Stimulated activated CD8-positive, alpha-beta memory T cell treated with anti-CD3 and anti-CD28 coated beads, Interleukin-12 subunit alpha, Interleukin-12 subunit beta, amount 100 ng/mL, for 24 hours (primary cell): ENCODE data around the gene PRKCB.

ENCODE experiments used
- DNase-seq: peaks from one replicate; pipeline ENCODE4 v3.0.0-alpha.2; 2020; ENCODE audit errors: extremely low read depth

The PRKCB gene

DNA sequence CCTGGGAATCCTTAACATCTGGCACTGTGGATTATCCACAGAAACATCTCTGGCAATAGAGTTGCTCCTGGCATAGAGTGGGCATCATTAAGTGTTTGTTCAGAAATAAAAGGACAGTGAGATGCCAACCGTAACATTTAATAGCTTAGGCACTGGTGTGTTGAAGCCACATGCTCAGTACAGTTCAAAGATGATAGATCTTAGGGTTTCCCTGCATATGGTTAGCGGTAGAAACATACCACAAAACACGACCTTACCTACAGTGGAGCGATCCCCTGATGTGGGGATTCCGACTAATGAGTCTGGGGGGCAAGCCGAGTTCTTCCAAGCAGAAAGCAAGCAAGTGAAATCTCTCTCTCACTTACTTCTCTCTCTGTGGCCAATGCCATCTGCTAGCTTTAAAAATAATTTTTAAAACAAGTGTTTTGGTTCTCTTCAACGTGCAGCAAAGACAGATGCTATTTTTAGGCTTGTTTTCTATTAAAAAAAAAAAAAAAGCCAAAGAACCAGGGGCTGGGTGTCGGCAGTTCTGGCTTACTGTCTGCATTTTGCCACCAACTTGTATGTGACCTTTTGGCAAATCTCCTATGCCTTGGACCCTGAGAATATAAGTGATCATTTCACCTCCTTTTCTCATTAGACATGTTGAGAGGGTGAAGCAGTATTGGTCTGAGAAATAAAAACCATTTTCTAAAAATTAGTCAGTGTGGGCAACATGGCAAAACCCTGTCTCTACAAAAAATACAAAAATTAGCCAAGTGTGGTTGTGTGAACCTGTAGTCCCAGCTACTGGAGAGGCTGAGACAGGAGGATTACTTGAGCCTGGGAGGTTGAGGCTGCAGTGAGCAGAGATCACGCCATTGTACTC is 331.1 kb downstream of the PRKCB start:
- DNase-seq, result no peak

DNA sequence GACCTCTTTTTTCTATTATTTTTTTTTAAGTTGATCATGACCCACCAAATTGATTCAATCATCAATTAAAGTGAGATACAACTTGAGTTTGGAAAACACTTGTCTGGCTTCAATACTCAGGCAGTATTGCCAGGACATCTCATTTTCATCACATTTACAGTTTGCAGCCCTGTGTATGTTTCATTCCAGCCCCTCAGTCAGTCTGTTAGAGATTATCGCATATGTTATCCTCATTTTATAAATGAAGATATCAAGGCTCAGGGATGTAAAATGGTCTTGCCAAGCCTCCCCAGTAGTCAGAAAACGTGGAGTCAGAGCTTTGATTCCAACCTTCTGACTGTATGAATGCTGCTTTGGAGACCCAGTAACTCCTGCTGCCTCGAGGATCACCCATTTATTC is 333.1 kb downstream of the PRKCB start:
- DNase-seq, result no peak

DNA sequence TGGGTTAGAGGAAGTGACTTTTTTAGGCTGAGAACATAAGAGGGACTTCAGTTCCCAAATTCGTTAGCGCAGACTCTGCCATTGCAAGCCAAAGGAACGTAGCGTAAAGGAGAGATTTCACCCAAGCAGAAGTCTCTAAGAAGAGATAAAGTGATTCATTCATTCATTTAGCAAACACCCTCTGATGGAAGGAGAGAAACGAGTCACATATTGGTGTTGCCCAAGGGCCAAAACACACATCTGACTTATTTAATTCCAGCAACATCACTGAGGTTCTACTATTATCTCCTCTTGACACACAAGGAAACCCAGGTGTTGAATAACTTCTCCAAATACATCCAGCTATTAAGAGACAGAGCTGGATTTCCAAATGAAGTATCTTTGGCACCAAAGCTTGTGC is 334.6 kb downstream of the PRKCB start:
- no peak for DNase-seq

DNA sequence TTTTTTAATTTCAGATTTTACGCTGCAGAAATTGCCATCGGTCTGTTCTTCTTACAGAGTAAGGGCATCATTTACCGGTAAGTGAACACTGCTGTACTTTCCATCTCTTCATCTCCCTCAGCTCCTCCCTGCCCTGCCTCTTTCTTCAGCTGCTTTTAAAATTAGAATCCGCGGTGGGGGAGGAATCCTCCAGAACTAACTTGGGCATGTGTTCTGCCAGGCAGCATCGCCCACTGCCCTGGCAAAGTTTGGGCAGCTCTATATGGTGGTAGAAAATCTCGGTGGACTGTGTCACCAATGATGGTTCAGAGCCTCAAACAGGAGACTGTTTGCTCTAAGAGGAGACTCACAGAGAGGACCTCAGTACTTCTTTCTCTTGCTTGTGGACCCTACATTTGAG is 338.7 kb downstream of the PRKCB start:
- DNase-seq, result no peak

DNA sequence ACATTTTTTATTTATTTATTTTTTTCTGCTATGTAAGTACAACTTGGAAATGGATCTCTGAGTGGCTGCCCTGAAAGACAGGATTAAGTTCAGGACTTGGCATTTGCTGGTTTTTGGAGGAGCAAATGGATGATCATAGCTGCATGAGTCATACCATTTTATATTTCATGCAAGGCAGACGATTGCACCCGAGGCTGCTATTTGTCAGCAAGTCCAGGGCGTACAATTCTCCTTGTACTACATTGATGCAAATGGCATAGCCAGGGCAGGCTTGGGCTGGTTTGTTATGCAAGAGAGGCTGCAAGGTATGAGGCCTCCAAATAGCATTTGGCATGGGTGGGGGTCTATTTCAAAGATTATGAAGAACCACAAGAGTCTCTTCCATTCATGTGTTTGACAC is 339.2 kb downstream of the PRKCB start:
- no peak for DNase-seq

DNA sequence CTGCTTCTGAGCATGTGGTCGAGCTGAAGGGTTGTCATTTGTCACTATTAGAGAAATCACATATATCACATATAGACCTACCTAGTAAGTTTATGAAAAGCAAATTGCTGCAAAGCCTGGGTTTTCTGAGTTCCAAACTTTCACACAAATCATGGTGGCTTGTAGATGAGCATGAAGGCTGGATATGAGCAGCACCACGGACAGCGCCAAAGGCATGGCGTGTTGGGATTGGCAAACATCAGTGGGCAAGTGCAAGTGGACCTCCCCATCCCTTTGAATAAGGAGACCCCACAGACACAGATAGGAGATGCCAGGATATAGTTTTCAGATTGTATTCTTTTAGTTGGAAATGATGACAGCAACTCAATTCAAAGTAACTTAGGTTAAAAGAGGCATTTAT is 342.7 kb downstream of the PRKCB start:
- DNase-seq, result no peak

DNA sequence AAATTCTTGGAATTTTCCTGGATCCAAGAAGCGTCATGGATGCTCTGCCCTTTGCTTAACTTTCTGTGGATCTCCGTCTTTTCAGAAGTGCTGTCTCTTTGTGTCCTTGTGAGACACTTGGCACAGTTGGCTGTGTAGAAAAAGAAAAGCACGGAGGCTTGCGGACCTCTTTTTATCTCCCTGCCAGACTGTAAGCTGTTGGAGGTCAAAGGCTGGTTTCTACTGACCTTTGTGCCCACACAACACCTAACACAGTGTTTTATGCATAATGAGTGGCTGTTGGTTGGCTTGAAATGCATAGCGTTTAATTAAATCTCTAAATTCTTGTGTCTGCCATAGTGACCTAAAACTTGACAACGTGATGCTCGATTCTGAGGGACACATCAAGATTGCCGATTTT is 344.7 kb downstream of the PRKCB start:
- no peak for DNase-seq

DNA sequence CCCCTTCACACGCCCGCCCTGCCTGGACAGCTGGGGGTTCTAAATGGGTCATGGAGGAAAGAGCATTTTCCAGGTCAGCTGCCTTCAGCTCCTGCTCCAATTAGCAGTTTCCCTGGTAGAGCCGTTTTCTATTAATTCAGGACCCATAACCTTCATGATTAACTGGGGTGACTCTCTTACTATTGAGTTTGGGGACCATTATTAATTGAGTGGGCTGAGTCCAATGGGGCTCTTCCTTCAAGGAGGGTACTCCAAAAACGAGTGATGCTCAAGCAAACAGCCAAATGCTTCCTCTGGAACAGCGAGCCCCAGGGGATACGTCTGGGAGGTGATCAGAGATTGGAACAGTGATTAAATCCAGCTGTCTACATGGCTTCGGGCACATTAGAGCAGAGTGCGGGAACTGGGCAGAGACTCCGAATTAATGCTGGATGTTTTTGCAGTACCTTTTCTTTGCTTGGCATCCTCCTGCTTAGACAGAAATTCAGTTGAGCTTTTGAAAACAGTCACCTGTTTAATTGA is 352.3 kb downstream of the PRKCB start:
- DNase-seq, result no peak

DNA sequence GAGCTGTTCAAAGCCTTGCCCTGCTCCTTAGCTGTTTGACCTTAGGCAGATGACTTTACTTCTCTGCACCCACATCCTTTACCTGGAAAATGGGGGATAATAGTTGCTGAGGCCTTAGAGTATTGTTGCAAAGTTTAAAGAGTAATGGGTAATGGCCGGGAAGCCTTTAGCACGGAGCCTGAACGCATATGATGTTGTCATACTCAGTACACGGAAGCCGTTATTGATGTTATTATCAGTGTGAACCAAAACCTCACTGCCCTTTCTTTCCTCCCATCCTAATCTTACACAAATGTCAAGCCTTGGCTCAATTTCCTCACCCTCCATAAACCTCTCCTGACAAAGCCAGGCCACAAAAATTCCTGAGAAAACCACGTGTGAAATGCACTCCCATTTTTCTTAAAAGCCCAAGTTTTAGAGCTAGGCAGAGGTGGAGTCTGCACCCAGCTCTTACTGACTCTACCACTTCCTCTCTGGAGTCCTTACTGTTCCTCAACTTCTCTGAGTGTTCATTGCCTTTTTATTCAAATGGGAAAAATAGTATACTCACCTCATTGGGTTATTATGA is 353.1 kb downstream of the PRKCB start:
- DNase-seq, result no peak

DNA sequence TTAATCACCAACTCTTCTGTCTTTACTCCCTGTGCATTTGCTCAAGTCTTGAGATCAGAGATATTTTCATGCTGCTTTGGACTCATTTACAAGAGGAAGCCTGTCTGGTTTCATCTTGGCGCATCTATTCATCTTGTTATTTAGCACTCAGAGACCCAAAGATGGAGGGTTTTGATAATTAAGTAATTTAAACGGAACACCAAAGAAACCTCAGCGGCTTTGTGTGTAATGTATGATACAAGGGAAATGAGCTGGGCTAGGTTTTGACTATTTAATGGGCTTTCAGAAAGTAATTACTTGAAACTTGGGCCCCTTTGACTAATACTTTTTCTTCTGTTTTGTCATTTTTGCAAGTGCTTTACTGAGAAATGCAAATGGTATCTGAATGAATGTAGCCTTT is 354.2 kb downstream of the PRKCB start:
- no peak for DNase-seq

DNA sequence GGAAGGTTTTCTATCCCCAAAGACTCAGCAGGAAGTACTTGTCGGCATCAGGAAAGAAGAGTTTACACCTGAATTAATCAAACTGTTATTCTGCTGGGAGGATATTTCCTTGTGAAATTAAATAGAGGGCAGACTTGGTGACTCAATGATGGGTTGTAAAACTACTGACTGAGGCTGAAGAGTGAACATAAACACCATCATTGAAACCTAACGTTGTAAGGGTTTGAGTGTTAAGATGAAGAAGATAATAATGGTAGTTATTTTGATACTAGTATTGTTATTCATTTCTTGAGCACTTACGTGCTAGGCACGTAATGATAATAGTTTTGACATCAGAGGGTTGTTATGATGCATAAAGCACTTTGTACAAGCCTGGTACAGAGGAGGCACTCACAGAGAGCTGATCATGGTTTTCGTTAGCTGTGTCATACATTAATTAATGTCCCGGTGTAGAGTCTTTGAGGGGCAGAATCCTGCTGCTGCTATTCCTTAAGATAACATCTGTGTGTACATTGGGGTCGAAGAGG is 356.2 kb downstream of the PRKCB start:
- no peak for DNase-seq

DNA sequence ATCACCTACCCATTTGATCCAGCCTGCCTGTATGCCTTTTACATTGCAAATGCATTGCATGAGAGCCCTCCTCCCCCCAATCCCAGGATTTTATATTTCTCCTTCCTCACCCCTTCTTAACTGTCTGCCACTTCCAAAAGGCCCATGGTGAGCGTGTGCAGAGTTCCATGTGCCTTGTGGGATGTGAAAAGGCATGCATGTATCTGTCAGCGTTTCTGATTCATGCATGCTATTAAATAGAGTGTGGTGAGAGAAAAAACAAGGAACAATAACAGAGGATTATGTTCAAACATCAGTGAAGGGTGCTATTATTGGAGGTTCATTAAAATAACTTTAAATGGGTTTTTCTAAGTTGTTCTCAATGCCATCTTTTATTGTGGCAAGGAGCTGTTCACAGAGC is 359.4 kb downstream of the PRKCB start:
- no peak for DNase-seq

DNA sequence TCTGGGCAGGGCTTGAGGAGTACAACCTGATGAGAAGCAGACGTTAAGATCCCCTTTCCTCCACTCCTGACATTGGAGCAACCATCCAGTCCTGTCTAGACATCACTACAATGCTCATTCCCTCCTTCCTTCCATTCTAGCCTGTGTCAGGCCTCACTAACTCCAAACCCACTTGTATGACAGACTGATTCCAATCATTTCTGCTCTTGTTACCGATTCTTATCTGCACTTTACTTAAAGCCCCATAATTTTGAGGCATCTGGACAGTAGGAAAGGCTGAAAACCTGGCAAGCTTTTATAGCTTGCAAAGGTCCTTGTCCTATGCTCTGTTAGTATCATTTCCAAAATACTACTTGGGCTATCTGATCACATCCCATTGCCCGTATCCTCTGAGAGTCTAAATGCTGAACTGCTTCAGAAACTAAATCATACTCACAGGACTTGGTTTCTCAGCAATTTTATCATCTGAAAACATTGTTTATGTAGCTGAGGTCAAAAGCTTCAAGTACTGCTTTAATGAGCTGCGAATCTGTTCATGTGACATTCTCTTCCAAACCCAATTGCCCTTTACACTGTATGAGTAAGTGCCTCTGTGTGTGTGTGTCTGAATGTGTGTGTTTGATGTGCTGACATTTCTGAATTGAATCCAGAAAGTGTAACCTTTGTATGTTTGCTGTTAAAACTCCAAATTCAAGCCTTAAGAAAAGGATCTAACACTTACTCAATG is 363.2 kb downstream of the PRKCB start:
- DNase-seq, result no peak

DNA sequence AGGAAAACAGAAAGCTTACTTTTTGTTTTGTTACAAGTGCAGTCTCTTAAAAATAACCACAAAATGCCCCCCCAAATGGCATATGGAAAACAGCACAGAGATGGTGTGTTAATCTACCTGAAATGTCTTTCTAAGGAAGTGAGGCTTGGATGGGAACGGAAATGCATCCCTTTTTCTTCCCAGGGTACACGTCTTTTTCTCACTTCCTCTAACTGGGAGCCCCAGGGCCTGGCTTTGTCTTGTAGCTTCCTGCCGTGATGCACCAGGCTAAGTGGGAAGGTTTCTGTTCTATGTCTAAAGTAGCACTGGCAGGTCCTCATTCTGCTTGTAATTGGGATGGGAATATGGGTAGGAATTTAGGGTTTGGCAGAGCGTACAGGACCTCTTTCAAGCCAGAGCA is 367.9 kb downstream of the PRKCB start:
- no peak for DNase-seq

DNA sequence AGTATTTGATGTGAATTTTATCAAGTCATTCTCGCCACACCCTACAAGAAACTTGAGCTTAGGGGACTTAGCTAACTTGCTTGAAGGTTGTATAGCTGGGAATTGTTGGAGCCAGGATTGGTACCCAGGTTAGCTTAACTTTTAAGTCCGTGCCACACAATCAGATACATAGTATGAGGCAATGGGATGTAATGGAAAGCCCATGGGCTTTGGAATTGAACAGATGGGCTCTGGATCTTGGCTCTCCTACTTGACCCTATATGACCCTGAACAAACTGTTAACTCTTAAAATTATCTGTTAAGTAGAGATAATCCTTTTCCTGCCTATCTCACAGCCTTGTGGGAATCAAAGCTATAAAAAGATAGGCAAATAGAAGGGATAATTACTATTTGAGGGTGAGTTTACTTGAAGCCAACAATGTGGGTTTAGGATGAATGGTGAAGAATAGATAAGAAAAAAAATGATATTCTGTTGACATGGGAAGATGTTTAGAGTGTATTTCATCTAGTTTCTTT is 368.4 kb downstream of the PRKCB start:
- no peak for DNase-seq

DNA sequence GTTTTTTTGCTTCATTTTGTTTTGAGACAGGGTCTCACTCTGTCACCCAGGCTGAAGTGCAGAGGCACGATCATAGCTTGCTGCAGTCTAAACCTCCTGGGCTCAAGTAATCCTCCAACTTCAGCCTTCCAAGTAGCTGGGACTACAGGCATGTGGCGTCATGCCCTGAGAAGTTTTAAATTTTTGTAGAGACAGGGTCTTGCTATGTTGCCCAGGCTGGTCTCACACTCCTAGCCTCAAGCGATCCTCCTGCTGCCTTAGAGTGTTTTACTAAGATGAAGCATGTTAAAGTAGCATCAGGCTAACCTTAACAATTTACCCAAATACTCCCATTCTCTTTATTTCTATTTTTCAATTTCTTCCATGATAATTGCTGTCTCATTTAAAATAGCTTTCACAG is 371.1 kb downstream of the PRKCB start:
- DNase-seq, result no peak

DNA sequence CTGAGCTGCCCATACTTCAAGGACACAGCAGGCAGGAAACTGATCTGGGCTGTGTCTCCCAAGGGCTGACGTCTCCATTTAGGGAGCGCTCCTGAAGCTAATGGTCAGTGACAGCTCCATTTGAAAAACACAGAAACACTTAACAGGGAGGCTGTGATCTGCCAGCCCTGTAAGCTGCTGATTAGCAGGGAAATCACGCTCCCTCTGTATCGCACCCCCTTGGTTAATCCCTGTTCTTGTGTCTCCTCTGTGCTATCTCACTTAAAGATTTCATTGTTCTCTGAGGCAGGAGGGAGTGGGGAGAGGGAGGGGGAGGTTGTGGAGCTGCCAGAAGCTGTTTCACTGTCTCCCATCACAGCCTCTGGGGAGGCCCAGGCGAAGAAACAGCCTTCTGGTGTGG is 372.9 kb downstream of the PRKCB start:
- no peak for DNase-seq

DNA sequence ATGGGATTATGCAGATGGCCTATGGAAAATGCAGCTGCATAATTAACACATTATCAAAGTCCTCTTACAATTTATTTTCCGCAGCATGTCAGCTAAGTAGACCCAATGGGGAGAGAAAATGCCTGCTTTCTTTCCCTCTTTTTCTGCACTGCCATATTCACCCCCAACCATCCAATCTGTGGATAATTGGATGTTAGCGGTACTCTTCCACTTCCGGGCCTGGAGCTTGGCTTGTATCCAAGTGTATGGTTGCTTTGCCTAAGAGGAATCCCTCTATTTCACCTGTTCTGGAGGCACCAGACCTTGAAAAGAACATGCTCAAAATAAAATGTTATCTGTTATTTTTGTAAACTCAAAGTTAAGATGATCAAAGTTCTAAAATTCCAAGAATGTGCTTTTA is 379.2 kb downstream of the PRKCB start:
- no peak for DNase-seq

DNA sequence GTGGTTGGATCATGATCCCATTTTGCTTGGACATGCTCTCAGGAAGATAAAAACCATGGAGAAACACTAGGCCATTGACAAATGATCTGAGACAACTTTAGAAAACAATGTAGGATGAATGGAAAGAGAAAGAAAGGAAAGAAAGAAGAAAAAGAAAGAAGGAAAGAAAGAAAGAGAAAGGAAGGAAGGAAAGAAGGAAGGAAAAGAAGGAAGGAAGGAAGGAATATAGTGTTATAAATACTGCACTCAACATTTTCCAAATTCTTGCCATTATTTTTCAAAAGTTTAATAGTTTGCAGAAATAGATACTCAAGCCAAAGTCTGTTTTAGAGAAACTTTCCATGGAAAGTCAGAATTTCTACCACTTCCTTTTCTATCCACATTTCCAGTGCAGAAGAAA is 381.2 kb downstream of the PRKCB start:
- DNase-seq, result no peak

DNA sequence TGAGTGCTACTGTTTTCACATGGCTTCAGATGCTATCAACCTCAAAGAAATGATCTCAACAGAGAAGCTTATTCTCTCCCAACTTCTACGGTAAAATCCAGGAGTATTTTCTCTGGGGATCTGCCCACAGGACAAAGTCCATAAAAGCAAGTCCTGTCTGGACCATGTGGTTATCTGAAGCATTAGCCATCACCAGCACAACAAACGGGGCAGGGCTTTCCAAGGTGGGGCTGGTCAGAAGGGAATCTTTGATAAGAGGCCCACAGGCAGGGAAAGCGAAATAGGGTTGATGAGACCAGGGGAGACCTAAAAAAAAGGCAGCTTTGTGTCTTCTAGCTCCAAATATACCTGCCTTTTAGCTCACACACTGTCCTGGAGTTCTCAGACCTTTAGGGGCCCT is 381.7 kb downstream of the PRKCB start:
- no peak for DNase-seq

DNA sequence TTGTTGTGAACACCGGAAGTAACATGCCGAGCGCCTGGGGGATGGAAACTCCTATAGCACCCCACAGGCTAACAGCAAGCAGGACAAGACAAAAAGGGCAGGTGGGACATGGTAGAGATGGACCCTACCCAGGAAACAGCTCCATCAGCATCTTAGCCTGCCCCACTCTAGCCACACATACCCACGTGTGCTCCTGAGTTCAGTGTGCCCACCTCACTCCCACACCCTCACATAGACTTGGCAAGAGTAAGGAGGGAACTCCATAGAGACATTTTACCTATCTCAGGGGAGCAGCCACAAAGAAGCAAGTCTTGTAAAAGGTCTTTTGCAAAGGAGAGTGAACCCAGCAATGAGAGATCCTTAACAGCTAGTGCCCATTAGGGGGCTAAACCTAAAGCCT is 382.5 kb downstream of the PRKCB start:
- no peak for DNase-seq

DNA sequence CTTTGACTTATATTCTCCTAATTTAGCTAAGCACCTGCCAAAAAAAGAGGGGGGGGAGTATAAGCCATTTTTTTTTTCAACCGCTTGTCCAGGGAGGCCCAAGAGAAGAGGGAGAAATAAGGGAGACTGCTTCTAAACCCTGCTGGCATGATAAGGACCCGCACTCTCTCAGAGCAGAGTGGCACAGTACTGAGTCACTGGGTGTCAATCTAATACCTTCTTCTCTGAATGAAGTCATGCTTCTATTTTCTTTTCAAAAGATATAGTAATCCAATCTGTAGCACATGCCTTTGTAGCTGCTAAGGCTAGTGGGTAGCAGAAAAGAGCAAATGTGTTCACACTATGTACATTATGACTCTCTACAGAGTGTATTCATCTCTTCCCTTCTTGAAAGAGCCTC is 385.4 kb downstream of the PRKCB start:
- DNase-seq, result no peak
